Stimulated activated CD4-positive, alpha-beta T cell treated with anti-CD3 and anti-CD28 coated beads, Interleukin-4, amount 100 ng/mL, for 48 hours (primary cell): Measurements from ENCODE around the gene PARD3B.

ENCODE experiments used
- DNase-seq, 2 donors: peaks; one replicate each; pipeline ENCODE4 v3.0.0-alpha.2; 2020; ENCODE audit warnings: low read depth in 2 of 2

PARD3B gene

GRCh38 chr2:204948024-204948763 lies 402.9 kb downstream of the PARD3B start:
- DNase-seq, result no peak

- no peak for DNase-seq
Observed at GRCh38 chr2:204948822-204949221, 403.5 kb downstream of the PARD3B start.

DNA sequence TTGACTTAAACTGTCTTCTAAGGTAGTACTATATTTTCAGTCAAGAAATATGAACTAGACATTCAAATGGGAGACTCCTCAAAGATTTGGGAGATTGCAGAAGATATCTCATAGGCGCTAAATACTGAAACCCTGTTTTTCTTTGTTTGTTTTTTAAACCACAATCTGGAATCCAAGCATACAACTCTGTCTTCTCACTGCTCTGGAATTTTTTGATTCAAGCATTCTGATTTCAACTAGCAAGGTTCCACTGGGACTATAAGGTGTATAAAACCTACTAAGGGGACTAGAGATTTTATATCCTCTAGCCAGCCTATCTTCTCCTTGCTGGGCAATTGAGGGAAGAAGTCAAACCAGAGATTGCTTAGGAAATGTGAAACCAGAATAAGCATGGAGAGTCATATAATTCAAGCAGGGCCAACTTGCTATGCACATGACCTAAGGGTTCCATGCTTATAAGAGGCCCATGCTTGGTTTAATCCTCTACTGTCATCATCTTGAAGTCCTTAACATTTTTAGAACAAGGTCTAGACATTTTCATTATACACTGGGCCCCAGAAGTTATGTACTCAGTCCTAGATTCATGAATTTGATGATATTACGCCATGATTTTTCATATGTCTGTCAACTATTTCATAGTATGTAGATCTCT lies 405.5 kb downstream of the PARD3B start:
- no peak for DNase-seq

- DNase-seq, result no peak
Observed at GRCh38 chr2:204958371-204958770, 413.1 kb downstream of the PARD3B start.

DNA sequence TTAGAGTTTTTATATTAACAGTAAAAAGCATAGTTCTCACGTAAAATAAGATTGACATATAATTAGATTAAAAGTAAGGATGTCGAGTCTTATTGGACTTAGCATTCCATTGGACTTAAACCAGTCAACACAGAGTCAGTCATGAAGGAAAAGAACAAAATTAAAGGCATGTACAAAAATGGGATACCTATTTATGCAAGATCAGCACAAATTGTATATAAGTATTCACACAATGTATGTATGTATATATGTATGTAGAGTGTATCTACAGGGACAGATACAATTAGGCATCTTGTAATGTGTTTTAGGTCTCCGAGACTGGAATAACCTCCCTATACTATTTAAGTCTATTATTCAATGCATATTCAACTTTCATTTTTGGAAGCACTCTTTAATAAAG lies 419.1 kb downstream of the PARD3B start:
- no peak for DNase-seq

DNA sequence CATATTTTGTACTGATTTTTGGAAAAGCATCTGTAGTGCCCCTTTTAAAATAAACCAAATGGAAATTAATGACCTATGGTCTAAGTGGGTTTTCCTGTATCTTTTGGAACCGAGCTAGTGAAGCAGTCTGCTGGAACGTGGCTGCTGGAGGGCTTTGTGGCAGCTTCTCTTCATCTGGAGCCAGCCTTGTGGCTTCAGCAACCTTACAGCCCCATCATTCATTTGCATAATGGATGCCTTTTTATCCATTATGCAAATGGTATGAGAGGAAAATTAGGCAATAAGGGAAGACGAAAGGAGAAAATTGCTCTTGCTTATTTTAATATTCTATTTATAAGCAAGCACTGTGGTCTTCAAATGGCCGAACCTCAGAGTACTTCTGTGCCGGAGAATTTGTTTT lies 421.0 kb downstream of the PARD3B start:
- no peak for DNase-seq

DNA sequence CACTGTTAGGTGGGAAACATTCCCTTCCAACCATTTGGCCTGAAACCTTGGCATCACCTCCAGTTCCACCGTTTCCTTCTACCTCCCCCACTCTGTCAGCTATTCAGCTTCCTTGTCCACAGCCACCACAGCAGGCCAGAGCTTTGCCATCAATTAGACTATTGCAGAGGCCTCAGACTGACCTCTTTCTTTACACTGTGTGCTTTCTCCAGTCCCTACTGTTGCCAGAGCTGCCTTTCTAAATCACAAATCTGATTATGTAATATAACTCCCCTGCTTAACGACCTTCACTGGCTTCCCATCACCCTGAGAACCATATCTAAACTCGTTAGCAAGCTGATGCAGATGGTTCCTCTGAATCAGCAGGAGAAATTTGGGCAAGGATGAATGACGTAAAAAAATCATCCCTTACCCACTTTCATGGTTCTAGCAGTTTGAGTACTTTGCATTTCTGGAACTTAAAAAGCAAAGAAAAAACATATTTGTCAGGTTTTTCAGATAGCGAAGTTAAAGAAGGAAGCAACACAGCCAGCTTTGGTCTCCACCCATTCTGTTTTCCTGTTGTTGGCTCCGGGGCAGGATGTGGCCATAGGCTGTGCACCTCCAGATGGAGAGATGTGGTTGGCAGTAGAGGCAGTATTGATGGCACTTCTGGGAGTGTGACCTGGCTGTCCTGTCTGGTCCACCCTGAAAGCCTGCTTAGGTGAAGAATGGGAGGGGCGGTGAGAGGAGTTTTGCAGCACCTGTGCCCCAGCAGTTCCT lies 422.1 kb downstream of the PARD3B start:
- no peak for DNase-seq

- DNase-seq, result no peak
Observed at GRCh38 chr2:204971206-204971907, 426.1 kb downstream of the PARD3B start.

GRCh38 chr2:204972161-204972560 lies 426.9 kb downstream of the PARD3B start:
- DNase-seq, result no peak

DNA sequence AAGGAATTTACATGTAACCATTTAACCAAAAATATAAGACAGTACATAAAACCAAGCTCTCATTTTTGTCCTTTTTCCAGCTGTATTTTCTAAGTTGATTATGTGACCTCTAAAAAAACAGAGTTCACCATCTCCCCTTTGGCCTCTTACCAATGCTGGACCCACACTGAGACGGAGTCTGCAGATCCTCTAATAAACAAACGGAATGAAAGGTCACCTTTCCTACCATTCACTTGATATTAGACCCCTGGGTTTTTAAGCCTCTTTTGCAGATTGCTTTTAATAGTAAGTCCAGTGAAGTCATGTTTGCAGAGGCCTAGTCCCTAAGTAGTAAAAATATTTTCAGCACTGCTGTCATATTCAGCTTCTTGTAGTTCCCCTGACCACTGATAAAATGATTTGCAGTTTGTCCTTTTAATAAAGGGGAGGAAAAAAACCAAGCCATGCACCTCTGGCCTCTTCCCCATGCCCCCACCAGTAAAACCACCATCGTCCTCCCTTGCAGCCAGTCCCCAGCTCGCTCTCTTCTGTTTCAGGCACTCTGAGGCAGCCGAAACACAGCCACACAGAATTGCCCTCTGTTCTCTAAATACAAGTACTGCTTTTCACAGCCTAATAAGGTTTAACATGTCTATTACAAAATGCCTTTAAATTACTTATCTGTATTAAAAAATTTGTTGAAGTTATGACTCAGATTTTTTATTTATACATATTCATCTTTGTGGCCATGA lies 427.5 kb downstream of the PARD3B start:
- DNase-seq, result no peak

DNA sequence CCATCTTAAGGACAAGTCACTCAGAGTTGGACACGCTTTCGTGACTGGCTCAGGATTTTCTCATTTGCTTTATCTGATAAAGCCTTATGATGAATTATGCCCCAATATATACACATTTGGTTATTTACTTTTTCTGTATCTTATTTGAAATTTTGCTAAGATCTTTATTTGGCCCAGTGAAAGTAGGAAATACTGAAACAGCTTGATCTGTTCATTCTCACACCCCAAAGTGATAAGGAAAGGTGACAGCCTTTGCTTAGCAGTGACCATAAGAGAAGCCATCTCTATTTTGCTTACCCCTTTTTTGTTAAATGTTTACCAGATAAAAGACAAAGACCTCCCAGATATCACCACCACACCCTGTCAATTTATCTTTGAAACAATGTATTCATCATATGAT lies 428.3 kb downstream of the PARD3B start:
- DNase-seq, result no peak

DNA sequence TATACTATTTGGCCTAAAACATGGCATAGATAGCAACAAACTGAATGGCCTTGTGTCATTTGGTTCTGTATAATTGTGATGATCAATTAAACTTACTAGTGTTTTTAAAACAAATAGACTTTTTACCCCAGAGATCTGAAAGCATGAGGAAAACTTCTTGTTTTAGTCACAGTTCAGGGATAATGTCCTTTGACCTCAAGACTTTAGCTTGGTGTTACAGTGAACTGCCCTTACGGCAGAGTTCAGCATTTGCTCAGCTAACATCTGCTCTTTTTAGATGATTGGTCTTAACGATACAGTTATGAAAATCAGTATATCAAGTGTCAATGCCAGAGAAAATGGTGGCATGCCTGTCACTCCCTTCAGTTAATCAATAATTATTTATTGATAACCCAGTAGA lies 429.2 kb downstream of the PARD3B start:
- DNase-seq, result no peak

- no peak for DNase-seq
Observed at GRCh38 chr2:204977914-204978313, 432.6 kb downstream of the PARD3B start.

DNA sequence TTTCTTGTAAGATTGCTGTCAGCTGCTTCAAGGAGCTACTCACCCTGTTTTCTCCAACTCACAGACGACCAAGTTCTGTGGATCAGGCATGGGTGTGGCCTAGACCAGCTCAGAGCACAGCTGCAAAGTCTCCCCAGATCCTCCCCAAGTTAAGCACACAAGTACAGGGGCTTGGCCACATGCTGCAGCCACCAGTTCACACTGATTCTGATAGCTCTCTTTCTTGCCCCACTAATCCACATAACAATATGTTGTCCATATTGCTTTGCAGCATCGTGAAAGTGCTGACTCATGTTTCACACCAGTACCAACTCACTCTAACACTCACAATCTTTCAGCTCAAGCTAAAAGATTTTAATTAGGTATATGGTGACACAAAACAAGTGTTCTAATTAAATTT lies 437.0 kb downstream of the PARD3B start:
- no peak for DNase-seq

DNA sequence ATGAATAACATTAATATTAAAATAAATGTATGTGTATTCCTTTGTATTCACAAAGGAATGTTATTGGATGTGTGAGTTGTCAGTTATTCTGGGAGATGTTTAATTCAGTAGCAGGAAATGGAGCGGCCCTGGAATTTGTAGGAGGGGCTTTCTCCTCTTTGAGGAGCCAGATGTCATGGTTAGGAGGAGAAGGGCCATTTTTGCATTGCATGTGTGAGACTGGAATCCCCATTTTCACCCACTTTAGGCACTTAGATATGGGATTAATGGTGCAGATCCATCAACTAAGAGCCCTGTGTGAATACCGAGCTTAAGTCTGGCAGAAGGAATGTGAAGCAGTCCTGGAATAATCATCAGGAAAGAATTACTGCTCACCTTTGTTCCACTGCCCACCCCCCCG lies 439.2 kb downstream of the PARD3B start:
- DNase-seq, result no peak

GRCh38 chr2:204986641-204987040 lies 441.4 kb downstream of the PARD3B start:
- no peak for DNase-seq

GRCh38 chr2:204988836-204989235 lies 443.6 kb downstream of the PARD3B start:
- DNase-seq, result no peak

GRCh38 chr2:204989877-204990276 lies 444.6 kb downstream of the PARD3B start:
- no peak for DNase-seq

GRCh38 chr2:205001300-205001966 lies 456.2 kb downstream of the PARD3B start:
- DNase-seq, result no peak

- no peak for DNase-seq
Observed at GRCh38 chr2:205002390-205002789, 457.1 kb downstream of the PARD3B start.

GRCh38 chr2:205003288-205003687 lies 458.0 kb downstream of the PARD3B start:
- no peak for DNase-seq
